ENCODE results near the gene SERPINA12. TPM values are rescaled to one million over a fixed set of nuclear protein-coding genes. Genes with fewer than 3 reads are reported as not detected.
A peak's percentile ranks its signal among the peaks of the same experiment; 100 is the strongest.

Gene SERPINA12
- total RNA-seq, 1 donor from 2014 or later = not detected

GRCh38 chr14:94532447-94532846 lies 23.2 kb upstream of the SERPINA12 start:
- FAIRE-seq (no peak), DNase-seq (ENCODE audit: low read depth) (peak; percentile 37)
- no peak for TF ChIP-seq CTCF (IDR thresholded peaks at IDR 0.05; ENCODE audit: insufficient read depth, low read depth, low read length)
- no peak for TF ChIP-seq EZH2 (IDR thresholded peaks at IDR 0.05; ENCODE audit: insufficient read depth, low read length)
- Histone ChIP-seq H3K4me3 (ENCODE audit: insufficient read depth, low read depth, low read length) (no peak overlapping the region), H3K27me3 (ENCODE audit: insufficient read depth, low read length) (no peaks in the 10 kb centered on the region), H4K20me1 (ENCODE audit: insufficient read depth, low read length) (no peaks in the 10 kb centered on the region), H3K4me2 (ENCODE audit: low read length) (peak overlapping the region; percentile 33), H2AFZ (ENCODE audit: low read depth, low read length) (no peak overlapping the region), H3K27ac (ENCODE audit: low read depth, low read length) (no peak overlapping the region), H3K79me2 (ENCODE audit: insufficient read depth, low read length) (no peaks in the 10 kb centered on the region), H3K4me1 (ENCODE audit: insufficient read depth, low read length) (no peaks in the 10 kb centered on the region), H3K9ac (ENCODE audit: low read length) (no peak overlapping the region), H3K9me3 (ENCODE audit: insufficient read depth, low read depth, low read length) (no peaks in the 10 kb centered on the region), H3K36me3 (ENCODE audit: insufficient read depth, low read length) (no peaks in the 10 kb centered on the region)
- peaks cover 2% of the 10 kb centered on the region for H3K9me3 Mint-ChIP-seq (ENCODE audit: unreplicated experiment)
- no peak overlapping the region for H3K4me3 Mint-ChIP-seq (ENCODE audit: unreplicated experiment)
- H3K27ac Mint-ChIP-seq (ENCODE audit: unreplicated experiment) = no peak overlapping the region
- H3K4me1 Mint-ChIP-seq (ENCODE audit: low read depth, unreplicated experiment) = no peaks in the 10 kb centered on the region
- no peaks in the 10 kb centered on the region for H3K36me3 Mint-ChIP-seq (ENCODE audit: low read depth, unreplicated experiment)
- peaks cover 7% of the 10 kb centered on the region for H3K27me3 Mint-ChIP-seq (ENCODE audit: low read depth, unreplicated experiment)

- no peaks in the 10 kb centered on the region for H3K79me2 ChIP-seq (ENCODE audit: insufficient read depth, low read length)
- TF ChIP-seq EZH2 (IDR thresholded peaks at IDR 0.05; ENCODE audit: insufficient read depth, low read length) = no peak
- TF ChIP-seq CTCF (IDR thresholded peaks at IDR 0.05; ENCODE audit: insufficient read depth, low read depth, low read length) = no peak
- no peaks in the 10 kb centered on the region for H3K4me1 ChIP-seq (ENCODE audit: insufficient read depth, low read length)
- no peaks in the 10 kb centered on the region for H4K20me1 ChIP-seq (ENCODE audit: insufficient read depth, low read length)
- H3K4me2 ChIP-seq (ENCODE audit: low read length) = no peak overlapping the region
- no peak overlapping the region for H2AFZ ChIP-seq (ENCODE audit: low read depth, low read length)
- no peak overlapping the region for H3K4me3 ChIP-seq (ENCODE audit: insufficient read depth, low read depth, low read length)
- Mint-ChIP-seq H3K9me3 (ENCODE audit: unreplicated experiment) (peaks cover 6% of the 10 kb centered on the region), H3K27me3 (ENCODE audit: low read depth, unreplicated experiment) (peaks cover 8% of the 10 kb centered on the region), H3K27ac (ENCODE audit: unreplicated experiment) (no peak overlapping the region), H3K4me3 (ENCODE audit: unreplicated experiment) (no peak overlapping the region), H3K36me3 (ENCODE audit: low read depth, unreplicated experiment) (no peaks in the 10 kb centered on the region), H3K4me1 (ENCODE audit: low read depth, unreplicated experiment) (no peaks in the 10 kb centered on the region)
- no peak overlapping the region for H3K9ac ChIP-seq (ENCODE audit: low read length)
- no peaks in the 10 kb centered on the region for H3K9me3 ChIP-seq (ENCODE audit: insufficient read depth, low read depth, low read length)
- FAIRE-seq = no peak
- DNase-seq (ENCODE audit: low read depth) = no peak
- no peaks in the 10 kb centered on the region for H3K27me3 ChIP-seq (ENCODE audit: insufficient read depth, low read length)
- no peak overlapping the region for H3K27ac ChIP-seq (ENCODE audit: low read depth, low read length)
- no peaks in the 10 kb centered on the region for H3K36me3 ChIP-seq (ENCODE audit: insufficient read depth, low read length)
These were observed 21.9 kb upstream of the SERPINA12 start for GRCh38 chr14:94531187-94531586.

- no peak for TF ChIP-seq EZH2 (IDR thresholded peaks at IDR 0.05; ENCODE audit: insufficient read depth, low read length)
- TF ChIP-seq CTCF (IDR thresholded peaks at IDR 0.05; ENCODE audit: insufficient read depth, low read depth, low read length) = no peak
- H3K9me3 Mint-ChIP-seq (ENCODE audit: unreplicated experiment) = peaks cover 11% of the 10 kb centered on the region
These were observed 14.8 kb upstream of the SERPINA12 start for GRCh38 chr14:94524093-94524492.

More at GRCh38 chr14:94524093-94524492, 14.8 kb upstream of the SERPINA12 start:
- Histone ChIP-seq H3K4me2 (ENCODE audit: low read length) (no peak overlapping the region), H4K20me1 (ENCODE audit: insufficient read depth, low read length) (no peaks in the 10 kb centered on the region), H3K27ac (ENCODE audit: low read depth, low read length) (no peak overlapping the region), H3K4me1 (ENCODE audit: insufficient read depth, low read length) (no peaks in the 10 kb centered on the region), H3K79me2 (ENCODE audit: insufficient read depth, low read length) (no peaks in the 10 kb centered on the region), H3K9ac (ENCODE audit: low read length) (no peak overlapping the region), H3K27me3 (ENCODE audit: insufficient read depth, low read length) (peaks cover 7% of the 10 kb centered on the region), H3K36me3 (ENCODE audit: insufficient read depth, low read length) (no peaks in the 10 kb centered on the region), H3K4me3 (ENCODE audit: insufficient read depth, low read depth, low read length) (no peak overlapping the region), H3K9me3 (ENCODE audit: insufficient read depth, low read depth, low read length) (peaks cover 5% of the 10 kb centered on the region), H2AFZ (ENCODE audit: low read depth, low read length) (no peak overlapping the region)
- Mint-ChIP-seq H3K4me1 (ENCODE audit: low read depth, unreplicated experiment) (no peaks in the 10 kb centered on the region), H3K27me3 (ENCODE audit: low read depth, unreplicated experiment) (peaks cover 21% of the 10 kb centered on the region), H3K36me3 (ENCODE audit: low read depth, unreplicated experiment) (no peaks in the 10 kb centered on the region), H3K27ac (ENCODE audit: unreplicated experiment) (no peak overlapping the region), H3K4me3 (ENCODE audit: unreplicated experiment) (no peak overlapping the region)
- no peak for FAIRE-seq
- DNase-seq (ENCODE audit: low read depth) = no peak
